Activated CD4-positive, alpha-beta T cell treated with anti-CD3 and anti-CD28 coated beads for 36 hours (primary cell): Measurements from ENCODE around the gene HCCS. TPM values are rescaled to one million over a fixed set of nuclear protein-coding genes. Genes with fewer than 3 reads are reported as not detected.

Source experiments
- ATAC-seq: fragments of 200-7000 bp; cut with Tn5 transposase; one replicate; pipeline ENCODE4 v1.10.0; 2021; ENCODE audit warnings: mild to moderate bottlenecking, moderate library complexity
- CTCF ChIA-PET: fragments of 350-600 bp; sonication (Branson Sonifier 250); formaldehyde crosslinking; loops from one replicate; lab custom pipeline; 2021; ENCODE audit warnings: antibody characterized with exemption; lab: Charles Lee
- POLR2A ChIA-PET: fragments of 350-600 bp; sonication (Branson Sonifier 250); formaldehyde crosslinking; loops from one replicate; lab custom pipeline; 2021; ENCODE audit warnings: antibody characterized with exemption, inconsistent platforms; lab: Charles Lee
- DNase-seq: peaks from one replicate; pipeline ENCODE4 v3.0.0-alpha.2; 2020
- H3K27ac Mint-ChIP-seq: one replicate; pipeline ENCODE4 v1.8.0; 2021; ENCODE audit warnings: mixed read lengths
- H3K27me3 Mint-ChIP-seq: one replicate; pipeline ENCODE4 v1.8.0; 2021; ENCODE audit warnings: mixed read lengths
- H3K36me3 Mint-ChIP-seq: one replicate; pipeline ENCODE4 v1.8.0; 2021; ENCODE audit warnings: low read depth, mixed read lengths
- H3K4me1 Mint-ChIP-seq: one replicate; pipeline ENCODE4 v1.8.0; 2021; ENCODE audit warnings: mixed read lengths
- H3K4me3 Mint-ChIP-seq: one replicate; pipeline ENCODE4 v1.8.0; 2021; ENCODE audit warnings: mild to moderate bottlenecking, moderate library complexity, mixed read lengths
- H3K9me3 Mint-ChIP-seq: one replicate; pipeline ENCODE4 v1.8.0; 2021; ENCODE audit warnings: low read depth, mixed read lengths
- intact Hi-C, 2 experiments: fragments of 100-400 bp; cut with DNase I in 1 of 2; cut with micrococcal nuclease in 1 of 2; formaldehyde crosslinking; loops; one replicate each; pipeline versions ENCODE4 v1.14.2 to v1.15.1; 2022 to 2024; cut with DNase I, micrococcal nuclease
- total RNA-seq, 2 experiments: library from RNA; stranded (reverse); gene quantifications; one replicate each; pipeline ENCODE4 v1.2.3, GENCODE V29; 2021

HCCS gene
- total RNA-seq, 2 experiments from 2014 or later = 24.4 to 24.7 TPM

DNA sequence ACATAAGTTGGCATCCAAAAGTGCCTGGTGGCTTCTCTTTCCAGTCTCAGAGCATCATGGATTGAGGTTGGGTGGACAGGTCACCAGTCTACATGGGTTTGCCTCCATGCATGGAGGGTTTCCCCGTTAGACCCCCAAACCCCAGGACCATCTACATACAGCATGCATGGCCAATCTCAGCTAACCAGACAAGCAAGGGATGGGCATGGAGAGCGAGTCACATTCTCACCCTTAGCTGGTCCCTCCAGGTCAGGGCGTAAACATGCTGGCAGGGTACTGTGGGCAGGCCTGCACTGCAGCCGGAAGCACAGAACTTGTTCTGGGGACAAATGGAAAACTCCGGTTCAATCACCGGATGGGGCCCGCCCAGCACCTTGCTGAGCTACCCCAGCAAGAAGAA is 37.3 kb downstream of the HCCS start:
- ChIA-PET POLR2A (no interaction called here), CTCF (interaction anchor here (0.5 kb wide), 1 partner anchor 362 kb away, joined by 3 read pairs; no protein-coding TSS in a partner anchor)
- Mint-ChIP-seq H3K36me3 (no peaks in the 10 kb centered on the region), H3K4me3 (no peak overlapping the region), H3K27ac (no peak overlapping the region), H3K27me3 (peaks cover 3% of the 10 kb centered on the region), H3K4me1 (peaks cover 2% of the 10 kb centered on the region), H3K9me3 (no peaks in the 10 kb centered on the region)
- no peak for ATAC-seq
- intact Hi-C loops = loop anchor here in 1 of 2 experiments (5.0 to 10.0 kb wide), 2 partner anchors 576 to 624 kb away; no protein-coding TSS in a partner anchor
- DNase-seq = no peak

DNA sequence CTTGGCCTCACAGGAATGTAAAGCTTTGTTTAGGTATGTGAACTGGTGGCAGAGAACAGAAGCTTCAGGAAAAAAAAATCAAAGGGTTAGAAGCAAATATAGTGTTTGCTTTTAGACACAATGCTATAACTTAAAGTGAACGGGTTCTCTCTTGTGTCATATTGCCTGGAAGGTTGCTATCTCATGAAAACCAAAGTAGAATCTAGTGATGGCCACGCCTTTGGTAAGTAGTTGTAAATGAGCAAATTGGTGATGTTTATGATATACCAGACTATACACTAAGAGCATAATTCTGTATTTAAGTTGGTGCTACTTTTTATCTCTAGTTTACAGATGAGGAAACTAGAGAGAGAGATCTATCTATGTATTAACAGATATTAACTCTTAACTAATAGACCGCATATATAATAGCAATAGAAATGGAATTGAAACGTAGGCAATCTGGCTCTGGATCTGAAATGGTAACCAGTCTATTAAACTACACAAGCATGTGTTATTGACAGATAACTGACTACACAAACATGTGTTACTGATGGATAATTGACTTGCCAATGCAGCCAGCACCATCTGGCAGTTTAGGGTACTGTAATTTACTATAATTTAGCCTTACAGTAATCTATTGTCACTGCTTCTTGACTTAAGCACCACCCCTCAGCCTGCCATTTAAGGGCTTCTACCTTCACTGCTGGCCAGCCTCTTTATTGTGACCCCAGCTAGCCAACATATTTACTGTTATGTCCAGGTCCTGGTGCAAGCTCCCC is 40.8 kb downstream of the HCCS start:
- Mint-ChIP-seq H3K9me3 (no peaks in the 10 kb centered on the region), H3K4me1 (no peaks in the 10 kb centered on the region), H3K36me3 (no peaks in the 10 kb centered on the region), H3K27ac (no peak overlapping the region), H3K27me3 (peaks cover 2% of the 10 kb centered on the region), H3K4me3 (no peak overlapping the region)
- ATAC-seq (no peak), DNase-seq (no peak)
- ChIA-PET POLR2A (no interaction called here), CTCF (no interaction called here)
- intact Hi-C loops = no loop called here

DNA sequence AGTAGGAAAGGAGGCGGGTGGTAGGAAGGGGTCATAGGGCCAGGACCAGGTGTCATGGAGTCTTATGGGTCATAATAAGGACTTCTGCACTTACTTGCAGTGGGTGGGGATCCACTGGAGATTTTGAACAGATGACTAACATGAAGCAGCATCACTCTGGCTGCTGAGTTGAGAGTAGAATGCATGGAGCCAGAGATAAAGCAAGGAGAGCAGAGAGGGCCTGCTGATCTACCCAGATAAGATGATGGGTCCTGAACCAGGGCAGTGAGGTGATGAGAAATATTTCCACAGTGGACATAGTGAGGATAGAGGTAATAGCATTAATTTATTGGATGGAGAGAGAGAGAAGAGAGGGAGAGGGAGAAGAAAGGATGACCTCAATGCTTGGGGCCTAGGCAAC is 48.0 kb downstream of the HCCS start:
- no peaks in the 10 kb centered on the region for H3K36me3 Mint-ChIP-seq
- POLR2A ChIA-PET = no interaction called here
- H3K27ac Mint-ChIP-seq = no peak overlapping the region
- no peaks in the 10 kb centered on the region for H3K9me3 Mint-ChIP-seq
- H3K27me3 Mint-ChIP-seq = peaks cover 2% of the 10 kb centered on the region
- CTCF ChIA-PET = no interaction called here
- ATAC-seq (no peak), DNase-seq (no peak)
- H3K4me3 Mint-ChIP-seq = no peak overlapping the region
- no peaks in the 10 kb centered on the region for H3K4me1 Mint-ChIP-seq
- intact Hi-C loops = no loop called here

DNA sequence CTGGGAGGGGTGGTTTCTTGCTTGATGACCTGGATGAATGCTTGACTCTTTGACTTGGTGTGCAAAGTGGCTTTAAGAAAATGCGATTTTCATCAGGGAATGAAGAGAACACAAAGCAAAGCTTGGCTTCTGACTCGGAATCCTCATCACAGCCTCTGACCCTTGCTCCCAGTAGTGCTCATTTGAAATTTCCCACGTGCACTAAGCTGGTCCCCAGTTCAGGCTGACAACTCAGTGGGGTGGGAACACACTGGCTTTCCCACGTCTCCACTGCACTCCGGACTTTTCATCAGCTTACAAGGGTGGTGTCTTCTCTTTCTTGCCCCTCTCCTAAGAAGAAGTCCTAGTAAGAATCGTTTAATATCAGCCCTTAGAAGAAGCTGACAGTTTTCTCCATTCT is 53.3 kb downstream of the HCCS start:
- CTCF ChIA-PET = no interaction called here
- H3K27ac Mint-ChIP-seq = no peak overlapping the region

DNA sequence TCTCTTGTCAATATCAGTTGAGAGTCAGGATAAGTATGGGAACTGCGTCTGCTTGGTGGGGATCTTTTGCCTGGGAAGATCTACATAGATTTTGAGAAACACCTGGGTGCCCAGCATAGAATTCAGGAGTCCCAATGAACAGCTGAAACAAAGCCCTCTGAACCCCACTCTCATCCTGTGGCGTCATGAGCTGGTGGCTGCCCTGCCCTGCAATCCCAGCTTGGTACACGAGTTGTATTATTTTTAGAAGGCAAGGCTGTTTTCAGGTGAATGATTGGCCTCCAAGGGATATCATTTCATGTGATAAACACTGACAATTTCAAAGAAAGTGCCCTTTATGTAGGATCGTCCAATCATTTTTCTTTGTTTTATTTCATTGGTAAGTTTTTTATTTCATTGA is 60.8 kb downstream of the HCCS start:
- H3K27me3 Mint-ChIP-seq = peaks cover 14% of the 10 kb centered on the region
- ATAC-seq (no peak), DNase-seq (no peak)
- H3K9me3 Mint-ChIP-seq = no peaks in the 10 kb centered on the region
- no peaks in the 10 kb centered on the region for H3K36me3 Mint-ChIP-seq
- intact Hi-C loops = no loop called here
- ChIA-PET POLR2A (no interaction called here), CTCF (no interaction called here)
- no peaks in the 10 kb centered on the region for H3K4me1 Mint-ChIP-seq
- no peak overlapping the region for H3K27ac Mint-ChIP-seq
- H3K4me3 Mint-ChIP-seq = no peak overlapping the region

More for the DNA sequence above, 53.3 kb downstream of the HCCS start:
- DNase-seq (no peak), ATAC-seq (no peak)
- H3K9me3 Mint-ChIP-seq = no peaks in the 10 kb centered on the region
- H3K4me3 Mint-ChIP-seq = no peak overlapping the region
- intact Hi-C loops = no loop called here
- no peaks in the 10 kb centered on the region for H3K4me1 Mint-ChIP-seq
- POLR2A ChIA-PET = no interaction called here
- no peaks in the 10 kb centered on the region for H3K36me3 Mint-ChIP-seq
- H3K27me3 Mint-ChIP-seq = peaks cover 5% of the 10 kb centered on the region

DNA sequence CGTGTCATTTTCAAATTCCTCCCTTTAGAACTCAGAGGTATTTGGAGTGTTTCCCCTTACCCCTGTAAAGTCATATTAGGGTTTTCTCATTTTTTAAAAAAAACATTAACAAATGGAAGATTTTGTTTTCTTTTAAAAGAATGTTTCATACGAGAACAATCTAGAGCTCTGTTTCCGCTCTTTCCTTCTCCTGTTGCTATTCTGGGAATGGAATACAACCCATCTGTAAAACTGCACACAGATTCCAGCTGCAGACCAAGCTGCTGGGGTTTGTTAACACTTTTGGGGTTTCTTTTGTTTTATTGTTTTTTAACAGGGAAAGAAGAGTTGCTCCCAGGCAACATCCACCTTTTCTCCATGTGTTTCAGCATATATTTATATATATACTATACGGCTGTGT is 61.3 kb downstream of the HCCS start:
- Mint-ChIP-seq H3K27me3 (peaks cover 14% of the 10 kb centered on the region), H3K9me3 (no peaks in the 10 kb centered on the region), H3K27ac (no peak overlapping the region), H3K4me1 (no peaks in the 10 kb centered on the region), H3K4me3 (no peak overlapping the region), H3K36me3 (no peaks in the 10 kb centered on the region)
- ChIA-PET CTCF (no interaction called here), POLR2A (no interaction called here)
- DNase-seq (no peak), ATAC-seq (no peak)
- intact Hi-C loops = no loop called here

Other genes with a start within 250 kb of the HCCS start
- gene AMELX, start 182.1 kb downstream of the HCCS start, total RNA-seq = not detected